ENCODE measurements around the gene USP12.

- TF ChIP-seq POLR2A (IDR thresholded peaks at IDR 0.05) (no peak), CTCF (IDR thresholded peaks at IDR 0.05) (no peak)
These were observed 22.6 kb upstream of the USP12 start for GRCh38 chr13:27194209-27194608.

Data from thyroid gland (tissue), 4 donors.